Stromal cell of bone marrow (primary cell): ENCODE results near the gene ATG7.

ENCODE experiments used
- DNase-seq: peaks from one replicate; pipeline ENCODE4 v3.0.0-alpha.2; 2012; ENCODE audit warnings: low read depth

The ATG7 gene

DNA sequence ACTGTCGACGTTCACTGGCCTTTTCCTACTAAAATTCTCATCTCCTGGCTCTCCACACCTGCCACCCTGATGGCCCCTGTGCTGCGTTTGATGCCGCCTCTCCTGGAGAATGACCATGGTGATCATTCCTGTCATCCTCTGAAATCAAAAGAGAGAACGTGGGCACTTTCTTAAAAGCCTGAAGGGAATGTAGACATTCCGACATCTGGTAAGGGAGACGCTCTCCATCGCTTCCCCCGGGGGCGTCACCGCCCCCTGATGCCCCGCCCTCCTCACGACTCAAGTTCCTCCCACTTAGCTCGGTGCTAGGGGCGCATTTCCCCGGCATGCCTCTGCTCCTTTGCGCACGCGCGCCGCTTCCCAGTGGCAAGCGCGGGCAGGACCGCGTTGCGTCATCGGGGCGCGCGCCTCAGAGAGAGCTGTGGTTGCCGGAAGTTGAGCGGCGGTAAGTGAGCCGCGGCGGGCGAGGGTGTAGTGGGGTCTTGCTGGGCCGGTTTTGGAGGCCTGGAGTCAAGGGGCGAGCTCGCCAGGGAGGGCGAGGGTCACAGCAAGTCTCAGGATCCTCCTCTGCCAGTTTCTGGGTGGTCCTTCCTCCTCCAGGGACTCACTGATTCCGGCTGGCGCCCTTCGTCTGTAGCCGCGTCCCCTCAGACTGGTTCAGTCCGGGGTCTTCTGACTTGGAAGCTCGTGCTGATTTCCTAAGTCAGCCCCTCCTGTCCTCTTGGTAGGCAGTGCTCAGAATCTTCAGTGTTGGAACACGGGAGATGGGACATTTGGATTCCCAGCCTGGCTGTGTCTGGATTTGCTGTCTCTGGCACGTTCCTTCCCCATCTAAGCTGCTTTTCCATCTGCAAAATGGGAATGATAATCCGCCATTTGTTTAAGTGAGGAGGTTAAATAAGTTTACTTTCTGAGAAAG is at the start of gene ATG7:
Gene ATG7 (plus strand): TSS at position 412 of the 919 bp plus-strand sequence. CDS start 26,299 bp downstream, outside the sequence.
- DNase-seq, result peak; percentile 92

GRCh38 chr3:11224010-11224409 is 48.2 kb upstream of the ATG7 start:
- DNase-seq, result no peak

DNA sequence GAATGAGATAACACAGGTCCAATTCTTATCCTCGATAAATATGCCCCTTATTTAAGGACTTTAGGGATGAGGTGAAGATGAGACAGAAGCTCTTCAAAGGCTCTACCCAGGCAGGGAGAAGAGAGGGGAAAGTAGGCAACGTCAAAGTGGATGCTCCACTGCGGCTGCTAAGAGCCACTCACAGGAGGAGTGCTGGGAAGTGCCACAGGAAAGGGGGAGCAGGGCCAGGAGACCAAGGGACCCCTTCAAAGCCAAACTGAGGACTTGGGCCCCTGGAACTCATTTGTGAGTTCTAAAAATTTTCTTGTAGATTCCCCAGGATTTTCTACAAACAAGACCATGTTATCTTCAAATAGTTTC is 47.3 kb upstream of the ATG7 start:
- DNase-seq, result no peak

GRCh38 chr3:11226042-11226370 is 46.2 kb upstream of the ATG7 start:
- no peak for DNase-seq

DNA sequence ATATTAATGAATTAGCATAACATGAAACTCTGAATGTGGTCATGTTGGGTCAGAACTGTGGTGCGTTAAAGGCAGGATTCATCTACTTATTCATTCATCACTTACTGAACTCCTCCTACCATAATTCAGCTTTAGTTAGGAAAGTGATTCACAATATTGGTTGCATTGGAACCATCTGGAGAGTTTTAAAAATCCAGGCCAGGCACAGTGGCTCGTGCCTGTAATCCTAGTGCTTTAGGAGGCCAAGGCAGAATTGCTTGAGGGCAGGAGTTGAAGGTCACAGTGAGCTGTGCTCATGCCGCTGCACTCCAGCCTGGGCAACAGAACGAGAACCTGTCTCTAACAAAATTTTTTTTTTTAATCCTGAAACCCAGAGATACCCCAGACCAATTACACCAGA is 44.2 kb upstream of the ATG7 start:
- no peak for DNase-seq

GRCh38 chr3:11230125-11230524 is 42.1 kb upstream of the ATG7 start:
- no peak for DNase-seq

GRCh38 chr3:11230832-11231231 is 41.4 kb upstream of the ATG7 start:
- DNase-seq, result no peak

DNA sequence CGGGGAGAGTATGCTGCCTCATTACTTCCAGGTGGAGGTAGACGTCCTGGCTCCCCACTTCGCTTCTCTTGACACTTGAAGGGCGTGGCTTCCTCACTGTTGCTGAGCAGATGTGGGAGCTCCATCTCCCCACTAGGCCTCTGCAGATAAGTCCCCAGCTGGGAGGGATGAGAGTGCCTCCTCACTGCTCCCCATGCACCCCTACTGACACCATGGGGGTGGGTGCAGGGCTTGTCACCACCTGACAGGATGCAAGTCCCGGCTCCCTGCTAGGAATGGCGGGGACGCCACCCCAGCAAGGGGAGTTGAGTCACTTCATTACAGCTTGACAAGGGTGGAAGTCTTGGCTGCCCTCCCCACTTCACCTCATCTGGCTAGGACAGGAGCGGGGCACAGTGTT is 36.8 kb upstream of the ATG7 start:
- no peak for DNase-seq

GRCh38 chr3:11236588-11237461 is 35.4 kb upstream of the ATG7 start:
- no peak for DNase-seq

DNA sequence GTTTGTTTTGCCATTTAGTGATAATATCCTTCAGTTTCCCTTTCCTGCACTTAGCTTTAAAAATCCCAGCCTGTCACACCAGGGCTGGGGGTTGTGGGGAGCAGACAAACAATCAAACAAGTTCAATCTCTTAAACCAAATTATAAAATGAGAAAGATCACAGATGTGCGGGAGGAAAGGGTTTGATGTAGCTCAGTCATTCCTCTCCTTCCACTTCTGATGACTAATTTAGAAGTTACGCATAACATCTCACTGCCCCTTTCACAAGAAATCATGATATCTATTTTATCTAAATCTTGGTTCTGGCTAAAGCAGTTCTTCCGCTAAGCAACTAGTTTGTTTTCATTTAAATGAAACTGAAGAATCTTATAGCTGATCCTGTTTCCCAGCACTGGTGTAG is 34.1 kb upstream of the ATG7 start:
- peak; percentile 38 for DNase-seq

- peak; percentile 66 for DNase-seq
These were observed 33.3 kb upstream of the ATG7 start for GRCh38 chr3:11238880-11239279.

DNA sequence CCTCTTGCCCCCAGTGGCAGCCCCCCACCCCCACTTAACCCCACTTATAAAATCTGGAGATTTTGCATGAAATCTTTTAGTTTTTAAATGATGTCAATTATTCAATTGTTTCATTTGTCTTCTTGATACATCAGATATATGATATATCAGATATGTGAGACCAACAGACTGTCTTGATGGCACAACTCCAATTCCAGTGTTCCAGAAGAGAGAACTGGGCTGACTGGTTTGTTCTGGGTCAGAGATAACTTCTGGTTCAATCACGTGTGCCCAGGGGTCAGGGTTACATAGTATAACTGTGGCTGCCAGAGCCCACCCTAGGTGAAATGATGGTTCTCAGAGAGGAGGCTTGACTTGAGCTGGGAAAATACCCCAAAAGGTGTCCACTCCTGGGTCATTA is 32.4 kb upstream of the ATG7 start:
- DNase-seq, result no peak

GRCh38 chr3:11240496-11240895 is 31.7 kb upstream of the ATG7 start:
- no peak for DNase-seq

GRCh38 chr3:11244121-11244677 is 28.0 kb upstream of the ATG7 start:
- no peak for DNase-seq

DNA sequence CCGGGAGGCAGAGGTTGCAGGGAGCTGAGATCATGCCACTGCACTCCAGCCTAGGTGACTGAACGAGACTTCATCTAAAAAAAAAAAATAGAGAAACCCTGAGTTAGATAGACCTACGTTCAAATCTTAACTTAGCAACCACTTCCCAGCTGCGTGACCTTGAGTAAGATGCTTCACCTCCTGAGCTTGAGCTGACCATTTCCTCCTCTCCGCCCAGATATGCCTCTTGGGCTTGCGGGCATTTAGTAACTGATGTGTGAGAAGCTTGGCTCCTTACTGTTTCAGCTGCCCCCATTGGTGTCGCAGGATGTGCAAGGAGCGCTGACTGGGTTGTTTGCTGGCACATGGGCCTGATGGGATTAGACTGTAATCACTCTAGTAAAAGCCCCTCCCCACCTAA is 26.9 kb upstream of the ATG7 start:
- no peak for DNase-seq

DNA sequence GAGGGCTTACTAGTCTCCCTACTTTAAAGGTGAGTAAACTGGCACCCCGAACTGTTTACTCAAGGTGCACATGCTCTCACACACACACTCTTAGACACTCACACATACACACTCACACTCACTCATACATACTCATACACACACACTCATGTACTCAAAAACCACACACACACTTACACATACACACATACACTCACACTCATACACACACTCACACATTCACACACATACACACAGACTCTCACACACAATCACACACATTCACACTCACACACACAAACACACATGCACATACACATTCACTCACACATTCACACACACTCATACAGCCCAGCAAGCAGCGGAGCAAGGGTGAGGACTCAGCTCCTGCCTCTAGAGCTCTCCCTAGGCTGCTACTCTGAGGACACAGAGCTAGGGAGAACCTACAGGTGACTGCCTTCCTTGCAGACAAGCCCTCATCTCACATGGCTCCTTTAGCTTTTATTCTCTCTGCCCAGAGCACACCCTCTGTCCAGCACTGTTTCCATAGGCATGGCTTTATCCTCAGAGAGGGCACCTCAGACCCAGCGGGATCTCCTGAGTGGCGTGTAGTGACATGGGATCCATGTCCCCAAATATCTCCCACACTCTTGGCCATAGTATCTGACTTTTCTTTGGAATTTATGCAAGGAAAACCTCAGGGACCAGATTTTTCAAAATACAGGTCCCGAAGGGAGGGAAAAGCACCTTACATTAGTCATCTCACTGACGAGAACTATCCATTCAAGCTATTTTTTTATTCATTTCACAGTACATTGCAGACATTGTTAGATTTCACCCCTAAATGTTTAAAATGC is 26.2 kb upstream of the ATG7 start:
- no peak for DNase-seq

DNA sequence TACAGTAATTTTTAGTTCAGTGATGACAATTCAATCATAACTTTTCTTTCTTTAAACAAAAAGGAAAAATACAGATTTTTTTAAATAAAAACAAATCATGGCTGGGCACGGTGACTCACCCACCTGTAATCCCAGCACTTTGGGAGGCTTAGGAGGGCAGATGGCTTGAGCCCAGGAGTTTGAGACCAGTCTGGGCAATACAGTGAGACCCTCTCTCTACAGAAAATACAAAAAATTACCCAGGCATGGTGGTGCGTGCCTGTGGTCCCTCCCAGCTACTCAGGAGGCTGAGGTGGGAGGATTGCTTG is 25.6 kb upstream of the ATG7 start:
- no peak for DNase-seq

DNA sequence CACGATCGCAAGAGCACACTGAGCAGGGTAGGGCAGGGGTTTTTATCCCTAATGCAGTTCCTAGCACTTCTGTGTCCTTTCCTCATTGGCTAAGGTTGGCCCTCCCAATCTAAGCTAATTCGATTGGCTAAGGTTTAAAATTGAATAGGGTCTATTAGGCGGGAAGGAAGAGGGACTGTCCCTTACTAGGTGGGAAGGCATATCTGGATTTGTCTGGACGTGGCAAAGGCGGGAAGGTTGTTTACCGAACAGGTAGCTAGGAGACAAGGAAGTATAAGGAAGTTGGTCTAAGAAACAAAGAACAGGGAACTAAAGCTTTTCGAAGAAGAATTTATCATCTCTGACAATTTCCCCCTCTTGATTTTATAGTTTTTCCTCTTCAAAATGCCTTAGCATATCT is 24.8 kb upstream of the ATG7 start:
- no peak for DNase-seq

GRCh38 chr3:11248596-11248995 is 23.6 kb upstream of the ATG7 start:
- no peak for DNase-seq

DNA sequence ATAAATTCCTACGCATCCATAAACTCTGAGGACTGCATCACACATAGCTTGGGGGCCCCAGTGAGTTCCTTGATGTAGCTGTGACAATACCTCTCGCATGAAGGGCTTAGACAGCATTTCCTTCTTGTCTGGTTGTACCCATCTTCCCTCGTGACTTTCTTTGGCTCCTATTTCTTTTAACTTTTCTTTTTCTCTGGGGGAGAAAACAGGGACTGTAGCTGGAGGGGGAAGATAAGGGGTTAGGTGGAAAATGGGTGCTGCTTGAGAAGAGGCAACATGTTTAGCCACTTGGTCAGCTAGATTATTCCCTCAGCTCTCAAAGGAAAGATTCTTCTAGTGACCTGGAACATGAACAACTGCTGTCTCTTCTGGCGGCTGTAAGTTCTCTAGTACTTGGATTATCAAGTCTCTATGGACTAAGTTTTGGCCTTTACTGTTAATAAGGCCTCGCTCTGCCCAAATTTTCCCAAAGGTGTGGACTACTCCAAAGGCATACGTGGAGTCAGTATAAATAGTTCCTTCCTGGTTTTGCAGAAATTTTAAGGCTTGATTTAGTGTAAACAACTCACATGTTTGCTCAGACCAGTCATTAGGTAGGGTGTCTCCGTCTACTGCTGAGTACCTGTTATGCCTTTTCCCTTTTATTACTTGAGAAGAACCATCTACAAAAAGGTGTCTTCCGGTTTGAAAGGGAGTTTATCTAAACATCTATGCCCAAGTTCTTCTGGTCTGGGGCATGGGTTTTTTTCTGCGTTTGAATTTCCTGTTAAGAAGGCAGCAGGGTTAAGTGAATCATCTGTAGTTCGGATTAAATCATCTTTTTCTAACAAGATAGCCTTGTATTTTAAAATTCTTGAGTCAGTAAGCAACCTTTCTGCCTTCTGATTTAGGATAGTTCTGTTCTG is 21.0 kb upstream of the ATG7 start:
- no peak for DNase-seq

- no peak for DNase-seq
These were observed 20.4 kb upstream of the ATG7 start for GRCh38 chr3:11251807-11252176.
